Stimulated activated CD4-positive, alpha-beta T cell treated with anti-CD3 and anti-CD28 coated beads, Interleukin-1b, Interleukin-23, amount 100 ng/mL, for 24 hours (primary cell): ENCODE data around the gene ATP6V1C2.
"Not testable (repeated sequence)": the region's sequence is repeated elsewhere in the genome, so short reads cannot be mapped to it uniquely, and the experiment has no call there.

Source experiments
- DNase-seq, 4 experiments: peaks; one replicate each; pipeline ENCODE4 v3.0.0-alpha.2; 2020; ENCODE audit warnings: low read depth in 4 of 4, low spot score in 1 of 4

ATP6V1C2 gene

DNA sequence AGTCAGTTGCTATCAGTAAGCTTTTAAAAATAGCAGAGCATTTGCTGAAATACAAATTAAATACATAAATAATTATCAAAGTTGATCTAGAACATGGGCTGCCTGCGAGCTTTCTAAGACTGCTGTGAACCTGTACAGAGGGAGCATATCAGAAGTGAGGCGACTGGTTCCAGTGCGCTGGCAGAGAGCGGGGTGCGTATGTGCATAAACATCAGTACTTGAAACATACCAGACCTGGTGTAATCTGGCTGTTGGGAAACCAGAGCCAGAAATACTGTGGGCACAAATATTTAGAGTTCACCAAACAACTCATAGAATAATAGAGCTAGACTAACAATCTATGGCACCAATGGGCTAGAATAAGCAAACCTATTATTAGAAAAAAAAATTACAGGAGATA, 63.8 kb downstream of the ATP6V1C2 start:
- DNase-seq: no peak

GRCh38 chr2:10786240-10786982, 65.0 kb downstream of the ATP6V1C2 start:
- no peak for DNase-seq

GRCh38 chr2:10787176-10787968, 65.9 kb downstream of the ATP6V1C2 start:
- DNase-seq: no peak

GRCh38 chr2:10788855-10789254, 67.4 kb downstream of the ATP6V1C2 start:
- DNase-seq: no peak

GRCh38 chr2:10790228-10790973, 69.0 kb downstream of the ATP6V1C2 start:
- DNase-seq: no peak

- DNase-seq: no peak
Measured at GRCh38 chr2:10792001-10792634, 70.7 kb downstream of the ATP6V1C2 start.

GRCh38 chr2:10792660-10793400, 71.4 kb downstream of the ATP6V1C2 start:
- DNase-seq: no peak

DNA sequence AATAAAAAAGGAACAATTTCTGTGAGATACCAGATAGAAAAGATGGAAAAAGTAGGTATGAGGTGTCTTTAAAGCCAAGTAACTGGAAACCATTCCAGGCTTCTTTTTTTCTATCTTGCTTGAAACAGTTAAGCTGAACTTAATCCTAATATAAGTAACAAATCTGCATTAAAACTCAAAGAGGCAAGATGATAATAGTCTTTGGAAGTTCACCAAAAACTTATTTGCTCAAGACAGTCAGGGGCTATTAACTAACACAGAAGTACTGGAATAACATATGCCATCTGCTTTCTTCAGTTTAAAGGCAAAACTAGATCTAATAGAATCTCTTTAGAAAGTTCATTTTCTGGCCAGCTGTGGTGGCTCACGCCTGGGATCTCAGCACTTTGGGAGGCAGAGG, 72.4 kb downstream of the ATP6V1C2 start:
- no peak for DNase-seq

GRCh38 chr2:10794876-10795275, 73.4 kb downstream of the ATP6V1C2 start:
- DNase-seq: no peak

DNA sequence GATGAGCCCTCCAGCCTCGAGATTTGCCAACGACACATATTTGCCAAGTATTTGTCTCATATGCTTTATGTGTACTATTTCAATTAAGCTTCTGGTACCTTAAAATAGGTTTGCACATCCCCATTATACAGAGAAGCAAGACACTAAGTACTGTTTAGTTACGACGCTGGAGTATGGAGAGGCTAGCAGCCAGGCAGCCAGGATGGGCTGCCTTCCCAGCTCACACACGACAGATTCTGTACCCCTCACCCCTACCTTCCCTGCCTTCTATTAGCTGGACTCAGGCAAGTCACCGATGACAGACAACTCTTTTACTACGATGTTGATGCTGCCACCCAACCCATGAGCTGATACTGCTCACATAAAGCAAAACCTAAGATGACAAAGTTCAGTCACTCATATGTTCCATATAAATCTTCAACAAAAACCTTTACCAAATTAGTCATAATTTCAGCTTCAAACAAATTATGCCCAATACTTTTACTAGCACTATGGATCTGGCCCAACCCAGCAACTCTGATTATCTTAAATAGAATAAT, 74.1 kb downstream of the ATP6V1C2 start:
- no peak for DNase-seq

GRCh38 chr2:10796703-10797102, 75.3 kb downstream of the ATP6V1C2 start:
- no peak for DNase-seq

GRCh38 chr2:10798783-10799182, 77.4 kb downstream of the ATP6V1C2 start:
- DNase-seq: no peak

DNA sequence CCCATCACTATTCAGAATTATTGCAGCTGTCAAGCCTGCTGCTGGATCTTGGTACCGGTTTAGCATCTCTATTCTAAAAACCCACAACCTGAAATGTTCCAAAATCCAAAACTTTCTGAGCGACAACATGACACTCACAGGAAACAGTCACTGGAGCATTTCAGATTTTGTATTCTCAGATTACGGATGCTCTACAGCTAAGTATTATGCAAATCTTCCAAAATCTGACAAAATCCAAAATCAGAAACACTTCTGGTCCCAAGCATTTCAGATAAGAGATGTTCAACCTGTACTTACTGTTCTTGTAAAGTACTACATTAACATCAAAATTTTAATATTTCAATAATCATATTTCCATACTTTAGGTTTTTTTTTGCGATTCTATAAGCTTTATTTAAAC, 78.7 kb downstream of the ATP6V1C2 start:
- no peak for DNase-seq

GRCh38 chr2:10802657-10803056, 81.2 kb downstream of the ATP6V1C2 start:
- DNase-seq: no peak

GRCh38 chr2:10805990-10806389, 84.6 kb downstream of the ATP6V1C2 start:
- DNase-seq: not testable (repeated sequence)

DNA sequence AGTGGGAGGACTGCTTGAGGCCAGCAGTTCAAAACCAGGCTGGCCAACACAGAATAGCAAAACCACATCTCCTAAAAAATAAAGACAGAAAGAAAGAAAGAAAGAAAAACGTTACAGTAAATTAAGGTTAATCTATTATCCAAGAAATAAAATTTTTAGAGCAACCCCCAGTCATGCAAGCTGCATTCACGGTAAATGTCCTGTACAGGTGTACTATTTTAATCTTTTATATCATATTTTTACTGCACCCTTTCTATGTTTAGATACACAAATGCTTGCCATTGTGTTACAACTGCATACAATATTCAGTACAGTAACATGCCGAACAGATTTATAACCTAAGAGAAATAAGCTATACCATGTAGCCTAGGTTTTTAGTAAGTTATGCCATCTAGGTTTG, 85.1 kb downstream of the ATP6V1C2 start:
- no peak for DNase-seq

DNA sequence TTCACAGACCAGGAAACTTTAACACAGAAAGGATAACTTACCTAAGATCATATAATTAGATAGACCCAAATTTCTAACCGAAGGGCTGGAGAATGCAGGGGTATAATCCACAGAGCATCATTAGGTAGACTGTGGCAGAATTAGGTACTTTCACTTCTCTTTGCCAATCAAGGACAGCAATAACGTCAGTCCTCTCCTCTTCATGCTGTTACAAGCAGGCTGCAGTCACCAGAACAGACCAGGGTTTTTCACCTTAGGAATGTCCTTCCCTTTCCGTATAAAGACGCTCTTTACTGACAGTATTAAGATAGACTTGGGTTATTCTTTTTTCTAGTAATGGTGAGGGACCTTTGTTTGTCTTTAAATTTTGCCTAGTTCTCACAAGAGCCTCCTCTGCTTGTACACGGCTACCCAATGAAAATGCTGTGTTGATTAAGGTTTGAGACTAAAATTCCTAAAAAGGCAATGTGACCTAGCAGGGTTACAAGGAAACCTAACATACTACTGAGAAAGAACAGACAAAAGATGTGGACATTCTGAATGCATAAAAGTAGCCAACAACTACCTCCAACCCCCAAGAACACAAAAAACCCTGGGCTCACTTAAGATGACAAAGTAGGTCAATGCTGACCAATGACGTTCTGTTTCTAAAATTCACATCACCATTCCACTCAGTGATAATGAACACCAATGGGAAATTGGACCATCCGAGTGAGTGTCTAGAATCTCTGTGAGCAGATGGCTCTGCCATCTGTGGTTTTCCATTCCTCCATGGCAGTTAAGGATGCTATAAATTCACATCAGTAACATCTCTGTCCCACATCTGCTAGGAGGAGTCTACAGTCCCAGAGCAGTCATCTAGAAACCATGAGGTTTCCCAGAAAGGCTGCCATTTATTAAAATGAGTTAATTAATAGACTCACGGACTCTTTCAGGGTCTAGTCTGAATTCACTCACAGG, 89.1 kb downstream of the ATP6V1C2 start:
- DNase-seq: no peak

DNA sequence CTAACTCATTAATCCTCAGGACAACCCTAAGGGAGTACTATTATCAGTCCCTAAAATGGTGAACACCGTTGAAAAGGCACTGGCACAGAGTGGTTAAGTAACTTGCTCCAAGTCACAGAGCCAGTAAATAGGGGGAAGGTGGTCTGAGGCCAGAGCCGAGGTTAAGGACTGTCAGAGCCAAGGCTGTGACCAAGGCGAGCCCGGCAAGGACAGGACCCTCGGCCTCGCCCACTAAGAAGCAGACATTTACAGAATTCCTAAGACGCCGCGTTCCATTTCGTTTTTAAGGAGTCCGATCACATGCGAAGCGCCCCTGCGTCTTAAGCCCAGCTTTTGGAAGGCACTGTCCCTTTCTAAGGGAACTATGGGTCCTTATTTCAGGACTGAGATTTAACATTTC, 90.1 kb downstream of the ATP6V1C2 start:
- no peak for DNase-seq
